Naive thymus-derived CD4-positive, alpha-beta T cell (primary cell): ENCODE measurements around the gene TDRD12. TPM values are rescaled to one million over a fixed set of nuclear protein-coding genes. Genes with fewer than 3 reads are reported as not detected.

Source experiments
- ATAC-seq: fragments of 150-1000 bp; cut with Tn5 transposase; 2 replicates; pipeline ENCODE4 v1.10.0; 2021; ENCODE audit warnings: mild to moderate bottlenecking, moderate library complexity
- CTCF ChIA-PET: fragments of 350-600 bp; sonication (Branson Sonifier 250); formaldehyde crosslinking; loops from one replicate; lab custom pipeline; 2021; ENCODE audit warnings: antibody characterized with exemption; lab: Charles Lee
- POLR2A ChIA-PET: fragments of 350-600 bp; sonication (Branson Sonifier 250); formaldehyde crosslinking; loops from one replicate; lab custom pipeline; 2021; ENCODE audit warnings: antibody characterized with exemption, inconsistent platforms; lab: Charles Lee
- DNase-seq, 9 donors: peaks; one replicate each; pipeline versions ENCODE4 v3.0.0 to v3.0.0-alpha.2; 2020 to 2022; ENCODE audit warnings: mixed read lengths in 1 of 9
- H3K27ac ChIP-seq: one replicate; pipeline ENCODE4 v1.7.0; 2013; ENCODE audit warnings: mild to moderate bottlenecking, low read depth, low read length, moderate library complexity
- H3K27me3 ChIP-seq, 2 donors: one replicate each; pipeline ENCODE4 v1.7.0; 2013; ENCODE audit warnings: low read length in 2 of 2, mild to moderate bottlenecking in 2 of 2, moderate library complexity in 2 of 2; ENCODE audit not compliant: control insufficient read depth in 2 of 2, insufficient read depth in 2 of 2
- H3K36me3 ChIP-seq, 3 experiments: 1 replicate in 2 of 3; 2 replicates in 1 of 3; pipeline ENCODE4 v1.7.0; 2013; ENCODE audit warnings: low read length in 3 of 3, mild to moderate bottlenecking in 3 of 3, moderate library complexity in 1 of 3; ENCODE audit not compliant: insufficient read depth in 3 of 3, control insufficient read depth in 2 of 3
- H3K4me1 ChIP-seq, 2 donors: one replicate each; pipeline ENCODE4 v1.7.0; 2013; ENCODE audit warnings: low read length in 2 of 2, mild to moderate bottlenecking in 2 of 2, moderate library complexity in 1 of 2; ENCODE audit not compliant: control insufficient read depth in 2 of 2, insufficient read depth in 2 of 2
- H3K4me3 ChIP-seq: 2 replicates; pipeline ENCODE4 v1.7.0; 2013; ENCODE audit warnings: mild to moderate bottlenecking, low read length
- H3K9me3 ChIP-seq, 3 experiments: 1 replicate in 2 of 3; 2 replicates in 1 of 3; pipeline ENCODE4 v1.7.0; 2013; ENCODE audit warnings: low read length in 3 of 3; ENCODE audit not compliant: control insufficient read depth in 2 of 3
- H3K27ac Mint-ChIP-seq, 9 donors: one replicate each; pipeline ENCODE4 v1.8.0; 2020 to 2022; ENCODE audit warnings: mixed read lengths in 9 of 9, mild to moderate bottlenecking in 8 of 9, moderate library complexity in 5 of 9, inconsistent platforms in 2 of 9
- H3K27me3 Mint-ChIP-seq, 5 donors: one replicate each; pipeline ENCODE4 v1.8.0; 2021 to 2022; ENCODE audit warnings: mixed read lengths in 5 of 5, mild to moderate bottlenecking in 1 of 5
- H3K36me3 Mint-ChIP-seq, 5 donors: one replicate each; pipeline ENCODE4 v1.8.0; 2020 to 2022; ENCODE audit warnings: mixed read lengths in 5 of 5, mild to moderate bottlenecking in 3 of 5, inconsistent platforms in 1 of 5
- H3K4me1 Mint-ChIP-seq, 7 donors: one replicate each; pipeline ENCODE4 v1.8.0; 2020 to 2022; ENCODE audit warnings: mixed read lengths in 7 of 7, mild to moderate bottlenecking in 3 of 7, inconsistent platforms in 1 of 7
- H3K4me3 Mint-ChIP-seq, 10 donors: one replicate each; pipeline ENCODE4 v1.8.0; 2020 to 2022; ENCODE audit warnings: mild to moderate bottlenecking in 10 of 10, mixed read lengths in 10 of 10, moderate library complexity in 6 of 10, inconsistent platforms in 2 of 10
- H3K9me3 Mint-ChIP-seq, 11 donors: one replicate each; pipeline ENCODE4 v1.8.0; 2020 to 2022; ENCODE audit warnings: mixed read lengths in 11 of 11, mild to moderate bottlenecking in 4 of 11, inconsistent platforms in 1 of 11, moderate library complexity in 1 of 11
- intact Hi-C, 2 donors: fragments of 100-400 bp; cut with micrococcal nuclease; formaldehyde crosslinking; loops; one replicate each; pipeline ENCODE4 v1.15.1; 2023
- polyA plus RNA-seq, 2 donors: library from polyadenylated mRNA; unstranded; fragments of 300-500 nt; fragmentation: Illumina TruSeq; gene quantifications; one replicate each; pipeline ENCODE4 v1.2.3, GENCODE V29; 2021
- total RNA-seq, 6 experiments: library from RNA in 5 of 6; stranded (reverse) in 5 of 6; gene quantifications; 1 replicate in 5 of 6; 2 replicates in 1 of 6; pipeline ENCODE4 v1.2.3 and lab custom pipeline; 2021 to 2026

TDRD12 gene
- total and polyA plus RNA-seq, 7 experiments from 2014 or later, result 0.17 to 3.6 (median 0.67) TPM; not detected in 1

GRCh38 chr19:32674931-32675719 is 44.4 kb upstream of the TDRD12 start, which contains the start of gene ANKRD27:
Gene ANKRD27 (minus strand): TSS chr19:32675180. CDS start chr19:32659015, 16,165 bp downstream.
- Histone ChIP-seq H3K9me3 (no peaks in the 10 kb centered on the region), H3K36me3 (no peaks in the 10 kb centered on the region), H3K4me3 (peak within 1 kb of the TSS; percentile 97), H3K27me3 (no peaks in the 10 kb centered on the region), H3K27ac (peak within 1 kb of the TSS; percentile 67), H3K4me1 (peaks cover 10 to 14% of the 10 kb centered on the region in 2 donors)
- Mint-ChIP-seq H3K9me3 (no peaks in the 10 kb centered on the region), H3K36me3 (peaks cover 0 to 2% (median 0%) of the 10 kb centered on the region in 5 donors), H3K27ac (peak within 1 kb of the TSS; percentile 70 to 90 (median 83)), H3K4me1 (peaks cover 25 to 44% (median 36%) of the 10 kb centered on the region in 7 donors), H3K27me3 (peaks cover 6 to 35% (median 8%) of the 10 kb centered on the region in 5 donors), H3K4me3 (peak within 1 kb of the TSS; percentile 90 to 98 (median 96))
- intact Hi-C loops, result loop anchor here (1.0 to 10.0 kb wide), 16 partner anchors 16 to 700 kb away; partner anchors contain the start of genes CEBPG (in 2 of the 2), DPY19L3 (in 2 of the 2), FAAP24 (in 2 of the 2) and NUDT19 (in 2 of the 2)
- ChIA-PET CTCF (interaction anchor here (1.2 kb wide), 1 partner anchor 16 kb away, joined by 4 read pairs; the partner anchor contains the start of gene NUDT19), POLR2A (interaction anchor here (0.5 to 2.2 kb wide), 11 partner anchors 8 to 502 kb away, joined by 3 to 15 read pairs (median 4); partner anchors contain the start of genes DPY19L3 and NUDT19)
- DNase-seq, result peak; percentile 96 to 100 (median 98)
- peak; percentile 96 for ATAC-seq

DNA sequence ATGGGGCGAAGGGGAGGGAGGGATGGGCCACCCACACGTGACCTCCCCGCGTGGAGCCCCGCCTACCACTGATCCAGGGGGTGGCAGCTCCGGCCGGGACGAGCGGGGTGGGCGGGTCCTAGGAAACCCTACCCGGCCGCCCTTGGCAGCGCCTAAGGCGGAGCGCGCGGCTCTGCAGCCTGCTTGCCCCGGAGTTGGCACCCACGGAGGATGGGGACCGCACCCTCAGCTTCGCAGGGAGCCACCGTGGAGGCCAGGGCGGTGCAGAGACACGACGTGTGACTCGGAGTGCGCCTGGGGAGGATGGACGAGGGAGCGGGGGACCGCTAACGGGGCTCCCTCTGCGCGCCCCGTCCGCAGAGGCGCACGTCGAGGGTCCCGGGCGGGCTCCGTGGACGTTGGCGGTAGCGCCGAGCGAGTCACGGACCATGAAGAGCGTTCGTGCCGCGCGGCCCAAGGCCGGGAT is 43.8 kb upstream of the TDRD12 start, which contains the start of gene RGS9BP:
TSS of gene RGS9BP (plus strand) at position 129 of the 466 bp plus-strand sequence. CDS start 416 bp downstream, outside the sequence.
- no peaks in the 10 kb centered on the region for H3K27me3 ChIP-seq
- ATAC-seq (peak; percentile 54), DNase-seq (peak in 8 of 9 donors; percentile 47 to 69 (median 58))
- ChIA-PET POLR2A (interaction anchor here (0.5 to 2.2 kb wide), 10 partner anchors 8 to 501 kb away, joined by 3 to 15 read pairs (median 4); partner anchors contain the start of genes DPY19L3 and NUDT19), CTCF (interaction anchor here (1.2 kb wide), 1 partner anchor 16 kb away, joined by 4 read pairs; the partner anchor contains the start of gene NUDT19)
- intact Hi-C loops, result loop anchor here (1.0 to 10.0 kb wide), 16 partner anchors 16 to 699 kb away; partner anchors contain the start of genes CEBPG (in 2 of the 2), DPY19L3 (in 2 of the 2), FAAP24 (in 2 of the 2) and NUDT19 (in 2 of the 2)
- peak within 1 kb of the TSS; percentile 67 for H3K27ac ChIP-seq
- no peaks in the 10 kb centered on the region for H3K9me3 ChIP-seq
- no peaks in the 10 kb centered on the region for H3K9me3 Mint-ChIP-seq
- H3K27ac Mint-ChIP-seq, result peak within 1 kb of the TSS in 8 of 9 donors; percentile 57 to 86 (median 82)
- H3K36me3 ChIP-seq, result no peaks in the 10 kb centered on the region
- peaks cover 10 to 14% of the 10 kb centered on the region in 2 donors for H3K4me1 ChIP-seq
- H3K4me1 Mint-ChIP-seq, result peaks cover 22 to 41% (median 33%) of the 10 kb centered on the region in 7 donors
- peak within 1 kb of the TSS; percentile 97 for H3K4me3 ChIP-seq
- peaks cover 6 to 41% (median 8%) of the 10 kb centered on the region in 5 donors for H3K27me3 Mint-ChIP-seq
- H3K4me3 Mint-ChIP-seq, result peak within 1 kb of the TSS; percentile 87 to 96 (median 92)
- peaks cover 0 to 2% (median 0%) of the 10 kb centered on the region in 5 donors for H3K36me3 Mint-ChIP-seq

DNA sequence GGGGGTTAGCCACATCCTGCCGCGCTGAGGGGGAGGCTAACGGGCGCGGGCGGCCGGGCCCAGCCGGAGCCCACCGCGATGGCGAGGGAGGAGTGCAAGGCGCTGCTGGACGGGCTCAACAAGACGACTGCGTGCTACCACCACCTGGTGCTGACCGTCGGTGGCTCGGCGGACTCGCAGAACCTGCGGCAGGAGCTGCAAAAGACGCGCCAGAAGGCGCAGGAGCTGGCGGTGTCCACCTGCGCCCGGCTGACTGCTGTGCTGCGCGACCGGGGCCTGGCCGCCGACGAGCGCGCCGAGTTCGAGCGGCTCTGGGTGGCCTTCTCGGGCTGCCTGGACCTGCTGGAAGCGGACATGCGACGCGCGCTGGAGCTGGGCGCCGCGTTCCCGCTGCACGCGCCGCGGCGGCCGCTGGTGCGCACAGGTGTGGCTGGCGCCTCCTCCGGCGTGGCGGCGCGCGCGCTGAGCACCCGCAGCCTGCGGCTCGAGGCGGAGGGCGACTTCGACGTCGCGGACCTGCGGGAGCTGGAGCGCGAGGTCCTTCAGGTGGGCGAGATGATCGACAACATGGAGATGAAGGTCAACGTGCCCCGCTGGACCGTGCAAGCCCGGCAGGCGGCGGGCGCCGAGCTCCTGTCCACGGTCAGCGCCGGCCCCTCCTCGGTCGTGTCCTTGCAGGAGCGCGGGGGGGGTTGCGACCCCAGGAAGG is 43.2 kb upstream of the TDRD12 start:
- peak overlapping the region; percentile 97 for H3K4me3 ChIP-seq
- peaks cover 0 to 2% (median 0%) of the 10 kb centered on the region in 5 donors for H3K36me3 Mint-ChIP-seq
- ChIA-PET CTCF (no interaction called here), POLR2A (interaction anchor here (0.6 to 2.2 kb wide), 6 partner anchors 9 to 501 kb away, joined by 3 to 15 read pairs (median 4); partner anchors contain the start of gene NUDT19)
- peak overlapping the region in 9 of 10 donors; percentile 87 to 96 (median 92) for H3K4me3 Mint-ChIP-seq
- H3K27me3 Mint-ChIP-seq, result peaks cover 6 to 46% (median 8%) of the 10 kb centered on the region in 5 donors
- no peaks in the 10 kb centered on the region for H3K9me3 Mint-ChIP-seq
- peak; percentile 11 to 38 (median 31) for DNase-seq
- no peaks in the 10 kb centered on the region for H3K27me3 ChIP-seq
- H3K4me1 Mint-ChIP-seq, result peaks cover 22 to 40% (median 33%) of the 10 kb centered on the region in 7 donors
- H3K9me3 ChIP-seq, result no peaks in the 10 kb centered on the region
- no peaks in the 10 kb centered on the region for H3K36me3 ChIP-seq
- no peak overlapping the region for H3K27ac ChIP-seq
- peaks cover 10 to 14% of the 10 kb centered on the region in 2 donors for H3K4me1 ChIP-seq
- H3K27ac Mint-ChIP-seq, result no peak overlapping the region
- intact Hi-C loops, result loop anchor here in 1 of 2 donors (5.0 to 10.0 kb wide), 3 partner anchors 329 to 698 kb away; partner anchors contain the start of genes CEBPG and ZNF507
- no peak for ATAC-seq

GRCh38 chr19:32676895-32677359 is 42.6 kb upstream of the TDRD12 start:
- ATAC-seq, result no peak
- H3K4me1 ChIP-seq, result peaks cover 10 to 14% of the 10 kb centered on the region in 2 donors
- intact Hi-C loops, result loop anchor here in 1 of 2 donors (5.0 to 10.0 kb wide), 3 partner anchors 330 to 698 kb away; partner anchors contain the start of genes CEBPG and ZNF507
- H3K27ac Mint-ChIP-seq, result peak overlapping the region in 2 of 9 donors; percentile 27 to 52
- ChIA-PET POLR2A (interaction anchor here (2.2 to 2.7 kb wide), 2 partner anchors 14 to 15 kb away, joined by 5 to 15 read pairs; partner anchors contain the start of gene NUDT19), CTCF (no interaction called here)
- no peak for DNase-seq
- no peaks in the 10 kb centered on the region for H3K36me3 ChIP-seq
- H3K9me3 Mint-ChIP-seq, result no peaks in the 10 kb centered on the region
- H3K4me3 ChIP-seq, result no peak overlapping the region
- peaks cover 0 to 2% (median 0%) of the 10 kb centered on the region in 5 donors for H3K36me3 Mint-ChIP-seq
- H3K9me3 ChIP-seq, result no peaks in the 10 kb centered on the region
- H3K27me3 ChIP-seq, result no peaks in the 10 kb centered on the region
- H3K4me1 Mint-ChIP-seq, result peaks cover 19 to 34% (median 30%) of the 10 kb centered on the region in 7 donors
- peaks cover 6 to 46% (median 8%) of the 10 kb centered on the region in 5 donors for H3K27me3 Mint-ChIP-seq
- H3K4me3 Mint-ChIP-seq, result peak overlapping the region; percentile 40 to 96 (median 72)
- H3K27ac ChIP-seq, result no peak overlapping the region

- ChIA-PET CTCF (interaction anchor here (0.7 to 0.8 kb wide), 2 partner anchors 80 to 510 kb away, joined by 3 to 4 read pairs; no protein-coding TSS in a partner anchor), POLR2A (interaction anchor here (2.7 kb wide), 1 partner anchor 14 kb away, joined by 5 read pairs; the partner anchor contains the start of gene NUDT19)
- Mint-ChIP-seq H3K9me3 (no peaks in the 10 kb centered on the region), H3K27ac (peak overlapping the region in 1 of 9 donors; percentile 52), H3K4me3 (peak overlapping the region in 9 of 10 donors; percentile 23 to 96 (median 69)), H3K27me3 (peaks cover 6 to 51% (median 8%) of the 10 kb centered on the region in 5 donors), H3K36me3 (peaks cover 0 to 2% (median 0%) of the 10 kb centered on the region in 5 donors), H3K4me1 (peaks cover 18 to 27% (median 23%) of the 10 kb centered on the region in 7 donors)
- Histone ChIP-seq H3K4me1 (peaks cover 10 to 14% of the 10 kb centered on the region in 2 donors), H3K27ac (no peak overlapping the region), H3K27me3 (no peaks in the 10 kb centered on the region), H3K36me3 (no peaks in the 10 kb centered on the region), H3K4me3 (no peak overlapping the region), H3K9me3 (no peaks in the 10 kb centered on the region)
- intact Hi-C loops, result loop anchor here in 1 of 2 donors (5.0 to 10.0 kb wide), 3 partner anchors 330 to 697 kb away; partner anchors contain the start of genes CEBPG and ZNF507
- ATAC-seq (no peak), DNase-seq (no peak)
Measured at GRCh38 chr19:32677657-32678056, 41.9 kb upstream of the TDRD12 start.
